ENCODE measurements around the gene UNG.

The UNG gene

GRCh38 chr12:109054520-109054919 lies 42.9 kb upstream of the UNG start:
- no peak for DNase-seq (ENCODE audit: low spot score)
- TF ChIP-seq CTCF (IDR thresholded peaks at IDR 0.05; ENCODE audit: extremely low read depth, insufficient read depth, missing control alignments): no peak
- in situ Hi-C loops (cut with MboI; ENCODE audit: low pct_unique_long_range_greater_than_20kb, low sequenced_read_pairs, unreplicated experiment): no loop called here

- in situ Hi-C loops (cut with MboI; ENCODE audit: low pct_unique_long_range_greater_than_20kb, low sequenced_read_pairs, unreplicated experiment): no loop called here
- TF ChIP-seq CTCF (IDR thresholded peaks at IDR 0.05; ENCODE audit: extremely low read depth, insufficient read depth, missing control alignments): no peak
- no peak for DNase-seq (ENCODE audit: low spot score)
Measured at GRCh38 chr12:109056891-109057290, 40.5 kb upstream of the UNG start.

DNA sequence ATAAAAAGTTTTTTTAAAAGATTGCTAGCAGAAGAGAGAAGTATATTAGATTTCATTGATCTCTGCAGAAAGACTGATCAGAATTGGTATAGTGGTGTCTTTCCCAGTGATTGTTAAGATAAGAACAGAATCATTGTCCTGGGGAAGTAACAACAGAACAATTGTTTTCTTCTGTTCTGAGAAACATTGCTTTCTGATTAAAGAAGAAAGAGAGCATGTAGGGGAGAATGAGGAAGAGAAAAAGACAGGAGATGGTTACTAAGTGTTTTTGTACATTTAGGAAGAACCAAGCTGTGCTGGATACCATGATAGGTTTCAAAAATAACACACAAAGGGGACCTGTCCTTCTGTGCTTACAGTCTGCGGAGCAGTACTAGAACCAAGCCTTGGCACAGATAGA lies 40.0 kb upstream of the UNG start:
- TF ChIP-seq CTCF (IDR thresholded peaks at IDR 0.05; ENCODE audit: extremely low read depth, insufficient read depth, missing control alignments): no peak
- in situ Hi-C loops (cut with MboI; ENCODE audit: low pct_unique_long_range_greater_than_20kb, low sequenced_read_pairs, unreplicated experiment): no loop called here
- DNase-seq (ENCODE audit: low spot score): no peak

DNA sequence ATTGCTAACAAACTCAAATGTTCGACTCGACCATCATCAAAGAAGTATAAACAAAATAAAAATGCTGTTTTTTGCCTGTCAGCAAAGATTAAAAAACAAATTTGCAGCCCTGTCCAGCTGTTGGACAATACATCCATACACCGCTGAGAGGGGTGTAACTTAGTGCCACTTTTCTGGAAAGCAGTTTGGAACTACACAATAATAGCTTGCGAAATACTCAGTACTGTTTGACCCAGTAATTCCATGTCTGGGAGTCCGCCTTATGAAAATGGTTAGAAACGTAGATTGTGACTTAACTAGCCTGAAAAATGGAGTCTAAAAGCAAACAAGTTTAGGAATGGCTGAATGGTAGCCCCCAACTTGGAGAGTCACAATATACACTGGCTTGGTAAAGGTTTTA lies 38.6 kb upstream of the UNG start:
- in situ Hi-C loops (cut with MboI; ENCODE audit: low pct_unique_long_range_greater_than_20kb, low sequenced_read_pairs, unreplicated experiment): no loop called here
- DNase-seq (ENCODE audit: low spot score): no peak
- TF ChIP-seq CTCF (IDR thresholded peaks at IDR 0.05; ENCODE audit: extremely low read depth, insufficient read depth, missing control alignments): no peak

DNA sequence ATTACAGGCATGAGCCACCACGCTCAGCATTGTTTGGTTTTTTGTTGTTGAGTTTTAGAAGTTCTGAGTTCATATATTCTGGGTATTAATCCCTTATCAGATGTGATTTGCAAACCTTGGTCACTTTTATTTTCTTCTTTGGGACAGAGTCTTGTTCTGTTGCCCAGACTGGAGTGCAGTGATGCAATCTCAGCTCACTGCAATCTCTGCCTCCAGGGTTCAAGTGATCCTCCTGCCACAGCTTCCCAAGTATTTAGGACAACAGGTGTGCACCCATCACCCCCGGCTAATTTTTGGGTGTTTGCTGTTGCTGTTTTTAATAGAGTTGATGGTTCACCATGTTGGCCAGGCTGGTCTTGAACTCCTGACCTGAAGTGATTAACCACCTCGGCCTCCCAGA lies 33.3 kb upstream of the UNG start:
- DNase-seq (ENCODE audit: low spot score): no peak
- in situ Hi-C loops (cut with MboI; ENCODE audit: low pct_unique_long_range_greater_than_20kb, low sequenced_read_pairs, unreplicated experiment): no loop called here
- no peak for TF ChIP-seq CTCF (IDR thresholded peaks at IDR 0.05; ENCODE audit: extremely low read depth, insufficient read depth, missing control alignments)

DNA sequence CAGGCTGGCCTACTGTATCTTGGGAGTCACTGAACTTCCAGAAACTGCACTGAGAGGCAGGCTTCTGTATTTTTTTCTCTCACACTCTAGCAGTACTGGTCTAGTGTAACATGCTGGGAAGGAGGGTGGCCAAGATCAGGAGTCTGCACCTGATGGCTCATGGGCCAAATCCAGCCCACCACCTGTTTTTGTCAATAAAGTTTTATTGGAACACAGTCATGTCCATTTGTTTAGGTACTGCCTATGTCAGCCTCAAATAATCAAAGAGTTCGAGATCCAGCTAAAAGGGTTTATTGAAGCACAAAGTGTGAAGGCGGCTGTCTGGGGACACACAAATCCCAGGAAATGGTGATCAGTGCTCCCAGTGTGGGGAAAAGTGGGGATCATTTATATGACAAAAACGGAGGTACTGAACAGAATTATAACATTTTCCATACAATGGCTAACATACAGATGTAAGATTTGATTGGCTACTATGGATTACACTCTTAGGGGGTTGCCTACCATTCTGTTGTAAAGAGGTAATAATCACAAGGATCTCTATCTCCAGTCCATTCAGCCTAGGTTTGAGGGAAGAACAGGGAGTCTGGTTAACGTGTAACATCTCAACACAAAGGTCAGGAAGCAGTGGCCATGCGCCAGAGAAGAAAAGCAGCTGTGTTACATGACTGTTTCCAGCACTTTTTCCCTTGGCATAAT lies 32.1 kb upstream of the UNG start:
- no peak for DNase-seq (ENCODE audit: low spot score)
- no peak for TF ChIP-seq CTCF (IDR thresholded peaks at IDR 0.05; ENCODE audit: extremely low read depth, insufficient read depth, missing control alignments)
- in situ Hi-C loops (cut with MboI; ENCODE audit: low pct_unique_long_range_greater_than_20kb, low sequenced_read_pairs, unreplicated experiment): no loop called here

- no peak for DNase-seq (ENCODE audit: low spot score)
- in situ Hi-C loops (cut with MboI; ENCODE audit: low pct_unique_long_range_greater_than_20kb, low sequenced_read_pairs, unreplicated experiment): no loop called here
- TF ChIP-seq CTCF (IDR thresholded peaks at IDR 0.05; ENCODE audit: extremely low read depth, insufficient read depth, missing control alignments): no peak
Measured at GRCh38 chr12:109065853-109066193, 31.6 kb upstream of the UNG start.
